GM19239 (cell line): ENCODE measurements around the gene MX1.

Source experiments
- DNase-seq: peaks from one replicate; pipeline ENCODE4 v3.0.0; 2011; ENCODE audit warnings: low spot score; ENCODE audit not compliant: insufficient read length
- FAIRE-seq: peaks from 2 replicates; lab custom pipeline; 2011; peaks lifted over from hg19 to GRCh38; lab: Jason Lieb, UNC

The MX1 gene

GRCh38 chr21:41453761-41454160, 27.7 kb downstream of the MX1 start:
- no peak for FAIRE-seq
- DNase-seq: no peak

GRCh38 chr21:41458121-41458520, 32.1 kb downstream of the MX1 start:
- no peak for DNase-seq
- no peak for FAIRE-seq

- DNase-seq (no peak), FAIRE-seq (no peak)
Observed at GRCh38 chr21:41458559-41458958, 32.5 kb downstream of the MX1 start.

- no peak for FAIRE-seq
- DNase-seq: no peak
Observed at GRCh38 chr21:41459884-41460534, 34.0 kb downstream of the MX1 start.

GRCh38 chr21:41460578-41461527, 34.8 kb downstream of the MX1 start:
- peak; percentile 54 for DNase-seq
- peak; percentile 87 for FAIRE-seq

GRCh38 chr21:41465176-41465781, 39.2 kb downstream of the MX1 start:
- DNase-seq: no peak
- FAIRE-seq: no peak

GRCh38 chr21:41466024-41466820, 40.2 kb downstream of the MX1 start:
- FAIRE-seq (no peak), DNase-seq (no peak)

- no peak for DNase-seq
- FAIRE-seq: no peak
Observed at GRCh38 chr21:41470054-41470453, 44.0 kb downstream of the MX1 start.

GRCh38 chr21:41472753-41473548, 46.9 kb downstream of the MX1 start:
- DNase-seq: no peak
- no peak for FAIRE-seq

- DNase-seq (no peak), FAIRE-seq (no peak)
Observed at GRCh38 chr21:41475714-41476420, 49.8 kb downstream of the MX1 start.

GRCh38 chr21:41477641-41478318, 51.7 kb downstream of the MX1 start:
- FAIRE-seq (no peak), DNase-seq (no peak)

- DNase-seq: no peak
- no peak for FAIRE-seq
Observed at GRCh38 chr21:41478319-41479177, 52.5 kb downstream of the MX1 start.

GRCh38 chr21:41479686-41480085, 53.6 kb downstream of the MX1 start:
- FAIRE-seq (no peak), DNase-seq (no peak)

GRCh38 chr21:41480086-41480690, 54.1 kb downstream of the MX1 start:
- DNase-seq: no peak
- FAIRE-seq: no peak

GRCh38 chr21:41481191-41481590, 55.2 kb downstream of the MX1 start:
- DNase-seq (no peak), FAIRE-seq (no peak)

- DNase-seq: no peak
- no peak for FAIRE-seq
Observed at GRCh38 chr21:41482301-41482700, 56.3 kb downstream of the MX1 start.

GRCh38 chr21:41482980-41483379, 56.9 kb downstream of the MX1 start:
- no peak for FAIRE-seq

More at GRCh38 chr21:41482980-41483379, 56.9 kb downstream of the MX1 start:
- no peak for DNase-seq
